ENCODE measurements around the gene C1GALT1C1L. TPM values are rescaled to one million over a fixed set of nuclear protein-coding genes. Genes with fewer than 3 reads are reported as not detected.
"Not testable (repeated sequence)": the region's sequence is repeated elsewhere in the genome, so short reads cannot be mapped to it uniquely, and the experiment has no call there.

C1GALT1C1L gene
- total RNA-seq, 1 donor from 2014 or later, result 1.2 TPM

- intact Hi-C loops (cut with micrococcal nuclease), result no loop called here
- H3K36me3 ChIP-seq, result no peaks in the 10 kb centered on the region
- H3K27me3 ChIP-seq (ENCODE audit: low read depth), result no peaks in the 10 kb centered on the region
- DNase-seq, result no peak
- no peaks in the 10 kb centered on the region for H3K9me3 ChIP-seq (replicated peaks)
- TF ChIP-seq CTCF (IDR thresholded peaks at IDR 0.05; ENCODE audit: borderline replicate concordance), result no peak
- no peaks in the 10 kb centered on the region for H3K4me1 ChIP-seq
- H3K27ac ChIP-seq (replicated peaks), result no peak overlapping the region
- no peak overlapping the region for H3K4me3 ChIP-seq
These were observed 9.1 kb upstream of the C1GALT1C1L start for GRCh38 chr2:43685357-43685756.

- H3K36me3 ChIP-seq; DNase-seq; intact Hi-C loops (cut with micrococcal nuclease); H3K9me3 ChIP-seq (replicated peaks); H3K27me3 ChIP-seq (ENCODE audit: low read depth); H3K4me1 ChIP-seq; H3K4me3 ChIP-seq; H3K27ac ChIP-seq (replicated peaks): not testable (repeated sequence)
These were observed 1.6 kb upstream of the C1GALT1C1L start for GRCh38 chr2:43677783-43678182.

GRCh38 chr2:43675646-43676321, 445 bp downstream of the C1GALT1C1L start:
- DNase-seq, result no peak
- intact Hi-C loops (cut with micrococcal nuclease), result no loop called here
- Histone ChIP-seq H3K4me3 (peak overlapping the region; percentile 68), H3K36me3 (no peaks in the 10 kb centered on the region), H3K9me3 (replicated peaks) (peaks cover 11% of the 10 kb centered on the region), H3K27ac (replicated peaks) (peak overlapping the region; percentile 38), H3K27me3 (ENCODE audit: low read depth) (peaks cover 4% of the 10 kb centered on the region), H3K4me1 (peaks cover 4% of the 10 kb centered on the region)
- TF ChIP-seq CTCF (IDR thresholded peaks at IDR 0.05; ENCODE audit: borderline replicate concordance), result no peak

GRCh38 chr2:43657241-43657640, 19.0 kb downstream of the C1GALT1C1L start:
- no peak overlapping the region for H3K27ac ChIP-seq (replicated peaks)
- DNase-seq, result no peak
- H3K27me3 ChIP-seq (ENCODE audit: low read depth), result peaks cover 11% of the 10 kb centered on the region
- TF ChIP-seq CTCF (IDR thresholded peaks at IDR 0.05; ENCODE audit: borderline replicate concordance), result no peak
- no peak overlapping the region for H3K4me3 ChIP-seq
- no peaks in the 10 kb centered on the region for H3K36me3 ChIP-seq
- intact Hi-C loops (cut with micrococcal nuclease), result no loop called here
- H3K9me3 ChIP-seq (replicated peaks), result peaks cover 8% of the 10 kb centered on the region
- H3K4me1 ChIP-seq, result no peaks in the 10 kb centered on the region

- no peak overlapping the region for H3K27ac ChIP-seq (replicated peaks)
- peaks cover 3% of the 10 kb centered on the region for H3K9me3 ChIP-seq (replicated peaks)
- peaks cover 13% of the 10 kb centered on the region for H3K27me3 ChIP-seq (ENCODE audit: low read depth)
- no peak overlapping the region for H3K4me3 ChIP-seq
- no peaks in the 10 kb centered on the region for H3K4me1 ChIP-seq
- TF ChIP-seq CTCF (IDR thresholded peaks at IDR 0.05; ENCODE audit: borderline replicate concordance), result no peak
- intact Hi-C loops (cut with micrococcal nuclease), result no loop called here
- no peak for DNase-seq
- no peaks in the 10 kb centered on the region for H3K36me3 ChIP-seq
These were observed 22.7 kb downstream of the C1GALT1C1L start for GRCh38 chr2:43653506-43653905.

GRCh38 chr2:43648994-43649701, 27.1 kb downstream of the C1GALT1C1L start:
- Histone ChIP-seq H3K27ac (replicated peaks) (no peak overlapping the region), H3K9me3 (replicated peaks) (no peaks in the 10 kb centered on the region), H3K27me3 (ENCODE audit: low read depth) (peaks cover 13% of the 10 kb centered on the region), H3K4me1 (no peaks in the 10 kb centered on the region), H3K4me3 (no peak overlapping the region), H3K36me3 (no peaks in the 10 kb centered on the region)
- no peak for DNase-seq
- intact Hi-C loops (cut with micrococcal nuclease), result no loop called here
- TF ChIP-seq CTCF (IDR thresholded peaks at IDR 0.05; ENCODE audit: borderline replicate concordance), result no peak
